A549 (cell line): ENCODE data around the gene DGKD. TPM values are rescaled to one million over a fixed set of nuclear protein-coding genes. Genes with fewer than 3 reads are reported as not detected.

Source experiments
- ATAC-seq, 2 experiments: fragments of 200-7000 bp in 1 of 2; fragments of >200 bp in 1 of 2; cut with Nextera tagmentation in 1 of 2; cut with Tn5 transposase in 1 of 2; 3 replicates each; pipeline versions ENCODE4 v1.8.0 to v1.9.1; 2018 to 2020; ENCODE audit warnings: mild to moderate bottlenecking in 1 of 2, moderate library complexity in 1 of 2
- CTCF ChIA-PET: fragments of 300-600 bp; sonication (Branson Sonifier 250); formaldehyde crosslinking; extraction: SDS; loops from one replicate; lab custom pipeline; 2021; ENCODE audit warnings: antibody characterized with exemption, inconsistent platforms; lab: Yijun Ruan, JAX
- POLR2A ChIA-PET: fragments of 350-600 bp; formaldehyde crosslinking; extraction: SDS; loops from one replicate; lab custom pipeline; 2021; ENCODE audit warnings: antibody characterized with exemption, inconsistent platforms; lab: Yijun Ruan, JAX
- DNase-seq, 2 experiments: peaks; one replicate each; pipeline versions ENCODE4 v3.0.0 to v3.0.0-alpha.2; 2011 to 2016; ENCODE audit warnings: low read depth in 1 of 2, low spot score in 1 of 2
- FAIRE-seq: peaks from 2 replicates; lab custom pipeline; 2011; peaks lifted over from hg19 to GRCh38; lab: Jason Lieb, UNC
- H3K27ac ChIP-seq, 2 experiments: fragments of >200 bp; sonication (Bioruptor Twin); formaldehyde crosslinking; 3 replicates each; pipeline ENCODE4 v1.5.1; 2016 to 2017
- H3K4me1 ChIP-seq: fragments of >200 bp; sonication (Bioruptor Twin); formaldehyde crosslinking; 3 replicates; pipeline ENCODE4 v1.6.1; 2016
- H3K4me2 ChIP-seq: fragments of >200 bp; sonication (Bioruptor Twin); formaldehyde crosslinking; 3 replicates; pipeline ENCODE4 v1.6.1; 2016
- H3K4me3 ChIP-seq: fragments of >200 bp; sonication (Bioruptor Twin); formaldehyde crosslinking; 3 replicates; pipeline ENCODE4 v1.5.1; 2016
- H3K9me3 ChIP-seq: fragments of >200 bp; sonication (Bioruptor Twin); formaldehyde crosslinking; 3 replicates; pipeline ENCODE4 v1.6.1; 2016
- BCL3 ChIP-seq: fragments of >200 bp; sonication (Bioruptor Twin); formaldehyde crosslinking; IDR thresholded peaks from 3 replicates; pipeline ENCODE4 v1.6.1; 2016
- CHD4 ChIP-seq: fragments of 200-600 bp; sonication (generic); IDR thresholded peaks from 2 replicates; pipeline ENCODE4 v1.6.1; 2016; ENCODE audit warnings: antibody characterized with exemption, mild to moderate bottlenecking, borderline replicate concordance
- CTCF ChIP-seq: fragments of >200 bp; sonication (Bioruptor Twin); formaldehyde crosslinking; IDR thresholded peaks from 3 replicates; pipeline ENCODE4 v1.5.1; 2016
- EHF ChIP-seq: fragments of 250-450 bp; sonication (Bioruptor Pico); IDR thresholded peaks from 2 replicates; pipeline ENCODE4 v1.5.0; 2020; ENCODE audit warnings: mild to moderate bottlenecking
- ESRRA ChIP-seq: fragments of 150-350 bp; IDR thresholded peaks from 2 replicates; pipeline ENCODE4 v1.6.1; 2014; ENCODE audit warnings: mild to moderate bottlenecking, low read length, borderline replicate concordance
- GATA3 ChIP-seq: IDR thresholded peaks from 2 replicates; pipeline ENCODE4 v1.6.1; 2012; ENCODE audit warnings: borderline replicate concordance
- HMGXB4 ChIP-seq: fragments of 250-450 bp; sonication (Bioruptor Pico); IDR thresholded peaks from 2 replicates; pipeline ENCODE4 v1.5.0; 2021; ENCODE audit warnings: mild to moderate bottlenecking, moderate library complexity, borderline replicate concordance
- HOXB5 ChIP-seq: fragments of 250-450 bp; sonication (Bioruptor Pico); IDR thresholded peaks from 2 replicates; pipeline ENCODE4 v1.5.0; 2020; ENCODE audit warnings: mild to moderate bottlenecking, moderate library complexity
- KDM1A ChIP-seq: fragments of 200-600 bp; sonication (generic); IDR thresholded peaks from 2 replicates; pipeline ENCODE4 v1.6.1; 2016; ENCODE audit warnings: low read depth, mild to moderate bottlenecking
- NR3C1 ChIP-seq: fragments of >200 bp; sonication (Bioruptor Twin); formaldehyde crosslinking; IDR thresholded peaks from 3 replicates; pipeline ENCODE4 v1.6.1; 2017
- PBX3 ChIP-seq: IDR thresholded peaks from 2 replicates; pipeline ENCODE4 v1.6.1; 2012
- POLR2A ChIP-seq: IDR thresholded peaks from 2 replicates; pipeline ENCODE4 v1.6.1; 2012; ENCODE audit warnings: mild to moderate bottlenecking, low read length
- POLR2AphosphoS2 ChIP-seq: conservative IDR thresholded peaks from 2 replicates; pipeline ENCODE4 v1.6.1; 2012; ENCODE audit warnings: low read length, improper control_type of control experiment, inconsistent platforms
- SMC3 ChIP-seq: fragments of >200 bp; sonication (Bioruptor Twin); formaldehyde crosslinking; IDR thresholded peaks from 3 replicates; pipeline ENCODE4 v1.6.1; 2018; ENCODE audit warnings: inconsistent platforms
- TP53 ChIP-seq: fragments of 250-450 bp; sonication (Bioruptor Pico); IDR thresholded peaks from 2 replicates; pipeline ENCODE4 v1.5.0; 2021; ENCODE audit warnings: mild to moderate bottlenecking, moderate library complexity
- USF2 ChIP-seq: fragments of 450-650 bp; IDR thresholded peaks from 2 replicates; pipeline ENCODE4 v1.6.1; 2014; ENCODE audit warnings: antibody characterized with exemption
- ZNF302 ChIP-seq: fragments of 250-450 bp; sonication (Bioruptor Pico); IDR thresholded peaks from 2 replicates; pipeline ENCODE4 v1.9.0; 2021; ENCODE audit warnings: inconsistent platforms, mild to moderate bottlenecking, moderate library complexity
- ZSCAN20 ChIP-seq: fragments of 250-450 bp; sonication (Bioruptor Pico); IDR thresholded peaks from 2 replicates; pipeline ENCODE4 v1.8.0; 2022; ENCODE audit warnings: mild to moderate bottlenecking, moderate library complexity
- WGBS: methylation state at CpG from one replicate; pipeline ENCODE4 v1.1.6; 2017; ENCODE audit errors: missing lambda C conversion rate; 5-methylcytosine and 5-hydroxymethylcytosine counted together
- polyA plus RNA-seq, 4 experiments: library from polyadenylated mRNA; depleted of rRNA in 3 of 4; stranded (reverse); fragments of >200 nt; fragmentation: RNase III in 1 of 4; extraction: RNeasy Plus Mini Kit Qiagen cat#74134 plus additional on column Dnase treatment in 1 of 4; gene quantifications; 2 replicates in 3 of 4; 3 replicates in 1 of 4; pipeline ENCODE4 v1.2.3, GENCODE V29; 2011 to 2017

DGKD gene
- polyA plus RNA-seq, 2 of the 4 experiments (the other 2 are of a cell fraction) = 68.8 to 99.6 TPM

GRCh38 chr2:233362742-233363141 is 8.4 kb downstream of the DGKD start:
- Histone ChIP-seq H3K4me1 (peaks cover 37% of the 10 kb centered on the region), H3K4me2 (no peak overlapping the region), H3K9me3 (no peaks in the 10 kb centered on the region), H3K4me3 (no peak overlapping the region), H3K27ac (no peak overlapping the region)
- DNase-seq (no peak), ATAC-seq (no peak), FAIRE-seq (no peak)
- ChIA-PET POLR2A (no interaction called here), CTCF (interaction anchor here (0.8 to 2.5 kb wide), 4 partner anchors 9 to 470 kb away, joined by 3 to 7 read pairs (median 4); no protein-coding TSS in a partner anchor)
- WGBS = 96% methylated on average over 2 of the region's 2 CpGs
- TF ChIP-seq ZNF302 (no peak), BCL3 (no peak), PBX3 (no peak), USF2 (no peak)

- Histone ChIP-seq H3K4me3 (no peak overlapping the region), H3K4me2 (no peak overlapping the region), H3K27ac (no peak overlapping the region), H3K4me1 (peaks cover 31% of the 10 kb centered on the region), H3K9me3 (no peaks in the 10 kb centered on the region)
- no peak for FAIRE-seq
- no peak for DNase-seq
- TF ChIP-seq HMGXB4 (CRISPR knock-in tag) (no peak), GATA3 (no peak), TP53 (CRISPR knock-in tag) (no peak), POLR2A (no peak), USF2 (no peak), EHF (CRISPR knock-in tag) (no peak), NR3C1 (no peak), ZSCAN20 (CRISPR knock-in tag) (no peak), KDM1A (no peak)
- WGBS = 89% methylated on average over 6 of the region's 6 CpGs
- ChIA-PET CTCF (interaction anchor here (1.0 to 2.5 kb wide), 3 partner anchors 9 to 37 kb away, joined by 4 to 7 read pairs (median 6); no protein-coding TSS in a partner anchor), POLR2A (no interaction called here)
- ATAC-seq = no peak
Measured at GRCh38 chr2:233363744-233364235, 9.5 kb downstream of the DGKD start.

- no peak for FAIRE-seq
- H3K4me2 ChIP-seq = no peak overlapping the region
- peak; percentile 27 to 43; a peak in 3 of 6 replicates for ATAC-seq
- H3K4me1 ChIP-seq = peaks cover 32% of the 10 kb centered on the region
- H3K4me3 ChIP-seq = no peak overlapping the region
- TF ChIP-seq GATA3 (no peak), ESRRA (no peak), CTCF (no peak), ZNF302 (no peak), HOXB5 (CRISPR knock-in tag) (no peak), CHD4 (no peak), POLR2AphosphoS2 (no peak), SMC3 (no peak), HMGXB4 (CRISPR knock-in tag) (no peak), PBX3 (no peak), EHF (CRISPR knock-in tag) (no peak)
- H3K9me3 ChIP-seq = no peaks in the 10 kb centered on the region
- peak overlapping the region in 1 of 2 experiments; percentile 50; a peak in 2 of 6 replicates for H3K27ac ChIP-seq
- 95% methylated on average over 6 of the region's 6 CpGs for WGBS
- no peak for DNase-seq
- ChIA-PET CTCF (interaction anchor here (0.9 to 1.7 kb wide), 2 partner anchors 12 to 20 kb away, joined by 3 to 8 read pairs; partner anchors contain the start of gene DGKD), POLR2A (no interaction called here)
Measured at GRCh38 chr2:233365861-233366520, 11.7 kb downstream of the DGKD start.
